ENCODE results near the gene AGPAT4. TPM values are rescaled to one million over a fixed set of nuclear protein-coding genes. Genes with fewer than 3 reads are reported as not detected.

The AGPAT4 gene
- total RNA-seq, 4 donors from 2014 or later = 0.36 to 0.61 (median 0.53) TPM

GRCh38 chr6:161254464-161255253 is 19.2 kb downstream of the AGPAT4 start:
- ATAC-seq = no peak
- in situ Hi-C loops (cut with MboI; ENCODE audit: low sequenced_read_pairs in 4 of 4) (no loop called here), intact Hi-C loops (cut with DNase I; ENCODE audit: low total_unique reads) (no loop called here)
- Histone ChIP-seq H3K4me3 (no peak overlapping the region), H3K27ac (no peak overlapping the region), H3K27me3 (no peaks in the 10 kb centered on the region), H3K36me3 (no peaks in the 10 kb centered on the region), H3K4me1 (no peaks in the 10 kb centered on the region), H3K9me3 (no peaks in the 10 kb centered on the region)
- TF ChIP-seq POLR2A (IDR thresholded peaks at IDR 0.05) = no peak
- no peak for TF ChIP-seq CTCF (IDR thresholded peaks at IDR 0.05 in 4 of 5, conservative IDR thresholded peaks at IDR 0.05 in 1 of 5)
- DNase-seq = no peak

GRCh38 chr6:161254126-161254463 is 19.8 kb downstream of the AGPAT4 start:
- ATAC-seq (no peak), DNase-seq (no peak)
- in situ Hi-C loops (cut with MboI; ENCODE audit: low sequenced_read_pairs in 4 of 4) (no loop called here), intact Hi-C loops (cut with DNase I; ENCODE audit: low total_unique reads) (no loop called here)
- Histone ChIP-seq H3K4me3 (no peak overlapping the region), H3K27me3 (no peaks in the 10 kb centered on the region), H3K4me1 (no peaks in the 10 kb centered on the region), H3K36me3 (no peaks in the 10 kb centered on the region), H3K27ac (no peak overlapping the region), H3K9me3 (no peaks in the 10 kb centered on the region)
- no peak for TF ChIP-seq CTCF (IDR thresholded peaks at IDR 0.05 in 4 of 5, conservative IDR thresholded peaks at IDR 0.05 in 1 of 5)
- no peak for TF ChIP-seq POLR2A (IDR thresholded peaks at IDR 0.05)

GRCh38 chr6:161251345-161251744 is 22.5 kb downstream of the AGPAT4 start:
- intact Hi-C loops (cut with DNase I; ENCODE audit: low total_unique reads) = no loop called here

GRCh38 chr6:161249327-161249726 is 24.5 kb downstream of the AGPAT4 start:
- Histone ChIP-seq H3K9me3 (no peaks in the 10 kb centered on the region), H3K4me1 (no peaks in the 10 kb centered on the region), H3K27ac (no peak overlapping the region), H3K27me3 (no peaks in the 10 kb centered on the region), H3K4me3 (no peak overlapping the region), H3K36me3 (no peaks in the 10 kb centered on the region)
- intact Hi-C loops (cut with DNase I; ENCODE audit: low total_unique reads) (no loop called here), in situ Hi-C loops (cut with MboI; ENCODE audit: low sequenced_read_pairs in 4 of 4) (no loop called here)
- no peak for ATAC-seq
- TF ChIP-seq POLR2A (IDR thresholded peaks at IDR 0.05) (no peak), CTCF (IDR thresholded peaks at IDR 0.05 in 4 of 5, conservative IDR thresholded peaks at IDR 0.05 in 1 of 5) (no peak)
- no peak for DNase-seq

More at GRCh38 chr6:161251345-161251744, 22.5 kb downstream of the AGPAT4 start:
- Histone ChIP-seq H3K9me3 (no peaks in the 10 kb centered on the region), H3K4me1 (no peaks in the 10 kb centered on the region), H3K4me3 (no peak overlapping the region), H3K36me3 (no peaks in the 10 kb centered on the region), H3K27ac (no peak overlapping the region), H3K27me3 (no peaks in the 10 kb centered on the region)
- no peak for ATAC-seq
- in situ Hi-C loops (cut with MboI; ENCODE audit: low sequenced_read_pairs in 4 of 4) = no loop called here
- DNase-seq = no peak
- TF ChIP-seq CTCF (IDR thresholded peaks at IDR 0.05 in 4 of 5, conservative IDR thresholded peaks at IDR 0.05 in 1 of 5) (no peak), POLR2A (IDR thresholded peaks at IDR 0.05) (no peak)

- in situ Hi-C loops (cut with MboI; ENCODE audit: low sequenced_read_pairs in 4 of 4) (no loop called here), intact Hi-C loops (cut with DNase I; ENCODE audit: low total_unique reads) (no loop called here)
- Histone ChIP-seq H3K27me3 (no peaks in the 10 kb centered on the region), H3K4me1 (no peaks in the 10 kb centered on the region), H3K27ac (no peak overlapping the region), H3K4me3 (no peak overlapping the region), H3K36me3 (no peaks in the 10 kb centered on the region), H3K9me3 (no peaks in the 10 kb centered on the region)
- ATAC-seq = no peak
- no peak for TF ChIP-seq CTCF (IDR thresholded peaks at IDR 0.05 in 4 of 5, conservative IDR thresholded peaks at IDR 0.05 in 1 of 5)
- no peak for DNase-seq
Measured at GRCh38 chr6:161246725-161247124, 27.1 kb downstream of the AGPAT4 start.
